ENCODE measurements around the gene OTUB1.

OTUB1 gene

DNA sequence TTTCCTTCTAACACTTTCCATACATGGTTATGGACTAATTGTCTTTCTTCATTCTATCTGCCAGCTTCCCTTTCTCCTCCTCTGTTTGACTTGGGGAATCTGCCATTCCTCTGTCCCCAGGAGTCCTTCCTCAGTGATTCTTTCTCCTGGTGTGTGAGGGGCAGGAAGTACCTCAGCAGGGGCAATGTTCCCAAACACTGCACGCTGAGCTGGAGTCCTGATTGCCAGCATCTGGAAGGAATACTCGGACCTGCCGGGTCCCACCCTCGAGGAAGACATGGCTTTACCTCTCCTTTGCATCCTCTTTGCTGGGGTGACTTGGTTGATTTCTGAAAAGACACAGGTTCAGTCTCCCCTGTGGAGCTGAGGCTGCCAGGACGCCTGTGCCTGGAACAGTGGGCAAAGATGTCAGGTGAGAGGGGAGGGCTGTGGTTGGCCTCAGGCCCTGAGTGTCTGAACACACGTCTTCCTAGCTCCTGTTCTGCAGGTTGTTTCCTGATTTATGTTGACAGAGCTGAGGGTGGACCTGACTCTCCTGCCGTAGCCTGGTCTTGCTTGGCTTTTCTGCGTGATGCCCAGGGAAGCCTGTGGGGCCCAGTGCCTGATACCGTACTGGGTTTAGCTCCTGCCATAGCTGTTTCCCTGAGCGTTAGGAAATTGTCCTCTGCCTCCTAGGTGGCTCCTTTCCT, 7.5 kb upstream of the OTUB1 start:
- DNase-seq: no peak

DNA sequence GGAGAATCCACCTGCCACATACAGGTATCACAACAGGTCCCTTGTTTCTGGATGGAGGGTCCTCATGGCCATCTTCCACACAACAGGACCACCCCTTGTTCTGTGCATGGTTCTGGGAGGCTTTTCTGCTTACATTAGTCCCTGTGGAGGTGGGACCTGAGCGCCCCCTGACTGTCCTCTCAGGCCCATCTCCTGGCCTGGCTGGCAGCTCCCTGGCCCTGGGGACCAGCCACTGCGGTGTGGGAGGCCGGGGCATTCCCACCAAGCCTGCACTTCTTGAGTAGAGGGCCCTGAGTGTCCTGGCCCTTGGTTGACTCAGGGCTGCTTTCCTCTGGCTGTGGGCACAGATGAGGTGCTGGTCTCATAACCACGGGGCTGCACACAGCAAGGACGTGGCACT, 6.8 kb upstream of the OTUB1 start:
- DNase-seq: no peak

DNA sequence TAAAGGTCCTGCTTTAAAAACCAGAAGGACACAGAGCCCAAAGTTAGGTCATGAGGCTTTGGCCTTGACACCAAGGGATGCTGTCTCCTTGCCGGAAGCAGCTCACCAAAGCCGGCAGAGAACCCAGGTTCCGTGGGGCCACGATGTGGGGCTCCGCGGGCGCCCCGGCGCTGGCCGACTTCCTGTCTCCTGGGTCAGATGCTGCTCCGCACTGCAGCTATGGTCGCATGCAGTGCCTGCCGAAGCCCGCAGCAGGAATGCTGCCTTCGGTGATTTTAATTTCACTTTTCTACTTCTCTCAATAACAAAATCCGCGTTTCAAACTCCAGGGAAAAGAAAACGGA, 454 bp upstream of the OTUB1 start:
- DNase-seq: peak; percentile 68

DNA sequence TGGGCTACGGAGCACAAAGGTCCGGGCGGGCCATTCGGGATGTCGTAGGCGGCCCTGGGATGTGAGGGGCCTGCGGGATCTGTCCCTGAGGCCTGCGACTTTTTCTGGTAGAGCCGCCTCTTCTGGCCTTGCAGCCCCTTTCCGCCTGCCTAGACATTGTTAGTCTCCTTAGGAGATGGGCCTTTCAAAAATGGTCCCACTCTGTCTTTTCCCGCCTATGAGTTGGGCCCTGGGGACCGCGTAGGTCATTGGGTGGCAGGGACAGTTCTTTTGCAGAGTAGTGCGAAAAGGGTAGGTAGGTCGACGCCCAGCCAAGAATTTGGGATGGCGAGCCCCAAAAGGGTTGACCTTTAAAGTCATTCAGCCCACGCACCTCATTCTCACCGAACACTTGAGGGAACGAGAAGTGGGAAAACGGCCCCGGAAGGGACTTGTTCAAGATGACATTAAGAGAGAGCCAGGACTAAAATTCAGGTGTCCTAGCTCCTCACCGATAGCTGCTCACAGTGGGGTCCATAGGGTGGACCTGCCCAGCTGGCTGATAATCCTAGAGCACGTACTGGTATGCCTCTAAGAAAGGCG, 785 bp downstream of the OTUB1 start:
- no peak for DNase-seq

DNA sequence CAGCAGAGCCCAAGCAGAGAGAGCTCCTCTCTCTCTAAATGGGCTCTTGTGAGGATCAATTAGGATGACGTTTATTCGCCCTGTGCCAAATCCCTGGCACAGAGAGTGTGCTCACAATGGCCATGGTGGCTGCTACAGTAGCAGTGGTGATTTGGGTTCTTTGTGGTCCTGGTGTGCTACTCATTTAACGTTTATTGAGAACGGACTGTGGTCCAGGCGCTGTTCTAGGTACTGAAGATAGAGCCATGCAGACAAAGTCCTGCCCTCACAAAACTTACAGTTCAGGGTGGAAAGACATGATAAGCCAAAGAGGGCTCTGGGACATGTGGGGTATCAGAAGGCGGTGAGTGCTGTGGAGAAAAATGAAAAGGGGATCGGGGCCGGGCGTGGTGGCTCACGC, 5.3 kb downstream of the OTUB1 start:
- no peak for DNase-seq

DNA sequence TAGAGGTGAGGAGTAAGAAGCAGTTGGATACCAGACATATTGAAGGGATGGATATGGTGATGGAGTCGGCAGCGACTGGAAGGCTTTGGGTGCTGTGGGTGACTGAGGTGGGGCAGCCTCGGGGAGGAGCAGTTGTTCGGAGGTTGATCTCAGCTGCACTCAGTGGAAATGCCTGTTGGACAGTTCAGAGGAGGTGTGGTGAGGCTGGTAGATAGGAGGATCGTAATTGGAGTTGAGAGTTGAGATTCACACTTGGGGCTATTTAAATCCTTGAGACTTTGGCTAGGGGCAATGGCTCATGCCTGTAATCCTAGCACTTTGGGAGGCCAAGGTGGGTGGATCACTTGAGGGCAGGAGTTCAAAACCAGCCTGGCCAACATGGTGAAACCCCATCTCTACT, 6.9 kb downstream of the OTUB1 start:
- DNase-seq: no peak

DNA sequence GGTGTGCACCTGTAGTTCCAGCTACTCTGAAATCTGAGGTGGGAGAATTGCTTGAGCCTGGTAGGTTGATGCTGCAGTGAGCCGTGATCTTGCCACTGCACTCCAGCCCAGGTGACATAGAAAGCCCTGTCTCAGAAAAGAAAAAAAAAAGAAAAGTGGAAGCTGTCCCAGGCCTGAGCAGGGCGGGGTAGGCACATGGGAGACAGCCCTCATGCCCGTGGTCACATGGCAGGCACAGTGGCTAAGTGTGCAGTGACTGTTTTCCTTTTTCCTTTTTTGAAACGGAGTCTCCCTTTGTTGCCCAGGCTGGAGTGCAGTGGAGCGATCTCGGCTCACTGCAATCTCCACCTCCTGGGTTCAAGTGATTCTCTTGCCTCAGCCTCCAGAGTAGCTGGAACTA, 7.8 kb downstream of the OTUB1 start:
- DNase-seq: no peak

DNA sequence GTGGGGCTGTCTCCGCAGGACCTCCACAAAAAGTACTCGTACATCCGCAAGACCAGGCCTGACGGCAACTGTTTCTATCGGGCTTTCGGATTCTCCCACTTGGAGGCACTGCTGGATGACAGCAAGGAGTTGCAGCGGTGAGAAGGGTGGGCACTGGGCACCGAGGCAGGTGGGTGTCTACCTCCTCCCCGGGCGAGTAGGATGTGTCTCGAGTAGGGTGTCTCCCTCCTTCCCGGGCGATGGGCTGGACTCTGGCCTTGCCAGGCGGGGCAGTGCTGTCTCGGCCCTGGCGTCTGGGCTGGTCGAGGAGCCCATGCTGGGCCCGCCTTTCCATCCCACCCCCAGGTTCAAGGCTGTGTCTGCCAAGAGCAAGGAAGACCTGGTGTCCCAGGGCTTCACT, 10.3 kb downstream of the OTUB1 start:
- no peak for DNase-seq

DNA sequence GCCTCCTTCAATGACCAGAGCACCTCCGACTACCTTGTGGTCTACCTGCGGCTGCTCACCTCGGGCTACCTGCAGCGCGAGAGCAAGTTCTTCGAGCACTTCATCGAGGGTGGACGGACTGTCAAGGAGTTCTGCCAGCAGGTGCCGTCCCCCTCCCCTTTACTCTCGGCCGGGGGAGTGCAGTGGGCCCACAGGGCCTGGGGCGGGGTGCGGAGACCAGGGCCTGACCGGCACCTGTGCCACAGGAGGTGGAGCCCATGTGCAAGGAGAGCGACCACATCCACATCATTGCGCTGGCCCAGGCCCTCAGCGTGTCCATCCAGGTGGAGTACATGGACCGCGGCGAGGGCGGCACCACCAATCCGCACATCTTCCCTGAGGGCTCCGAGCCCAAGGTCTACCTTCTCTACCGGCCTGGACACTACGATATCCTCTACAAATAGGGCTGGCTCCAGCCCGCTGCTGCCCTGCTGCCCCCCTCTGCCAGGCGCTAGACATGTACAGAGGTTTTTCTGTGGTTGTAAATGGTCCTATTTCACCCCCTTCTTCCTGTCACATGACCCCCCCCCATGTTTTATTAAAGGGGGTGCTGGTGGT, 11.0 kb downstream of the OTUB1 start:
- no peak for DNase-seq

DNA sequence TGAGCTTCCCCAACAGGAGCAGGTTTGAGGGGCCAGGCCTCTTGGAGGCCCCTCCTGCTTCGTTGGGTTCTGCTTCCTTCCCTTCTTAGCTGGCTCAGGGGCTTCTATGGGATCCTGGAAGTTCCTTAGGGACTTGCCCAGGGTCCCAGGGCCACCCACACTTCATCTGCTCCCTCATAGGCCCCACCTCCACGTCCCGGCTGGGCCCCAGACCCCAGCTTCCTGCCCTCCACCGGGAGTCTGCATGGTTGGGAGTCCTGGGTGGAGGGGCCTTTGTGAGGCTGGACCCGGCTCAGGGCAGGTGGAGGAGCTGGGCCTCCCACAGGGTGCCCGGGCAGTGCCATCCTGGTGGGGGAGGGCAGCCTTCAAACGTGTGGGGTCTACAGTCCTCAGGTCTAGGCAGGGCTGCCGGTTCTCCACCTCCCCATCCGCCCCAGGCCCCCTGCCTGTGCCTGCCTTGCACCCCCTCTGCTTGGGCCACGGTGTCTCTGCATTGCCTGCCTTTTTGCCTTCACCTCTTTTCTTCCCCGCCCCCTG, 11.6 kb downstream of the OTUB1 start:
- DNase-seq: no peak

DNA sequence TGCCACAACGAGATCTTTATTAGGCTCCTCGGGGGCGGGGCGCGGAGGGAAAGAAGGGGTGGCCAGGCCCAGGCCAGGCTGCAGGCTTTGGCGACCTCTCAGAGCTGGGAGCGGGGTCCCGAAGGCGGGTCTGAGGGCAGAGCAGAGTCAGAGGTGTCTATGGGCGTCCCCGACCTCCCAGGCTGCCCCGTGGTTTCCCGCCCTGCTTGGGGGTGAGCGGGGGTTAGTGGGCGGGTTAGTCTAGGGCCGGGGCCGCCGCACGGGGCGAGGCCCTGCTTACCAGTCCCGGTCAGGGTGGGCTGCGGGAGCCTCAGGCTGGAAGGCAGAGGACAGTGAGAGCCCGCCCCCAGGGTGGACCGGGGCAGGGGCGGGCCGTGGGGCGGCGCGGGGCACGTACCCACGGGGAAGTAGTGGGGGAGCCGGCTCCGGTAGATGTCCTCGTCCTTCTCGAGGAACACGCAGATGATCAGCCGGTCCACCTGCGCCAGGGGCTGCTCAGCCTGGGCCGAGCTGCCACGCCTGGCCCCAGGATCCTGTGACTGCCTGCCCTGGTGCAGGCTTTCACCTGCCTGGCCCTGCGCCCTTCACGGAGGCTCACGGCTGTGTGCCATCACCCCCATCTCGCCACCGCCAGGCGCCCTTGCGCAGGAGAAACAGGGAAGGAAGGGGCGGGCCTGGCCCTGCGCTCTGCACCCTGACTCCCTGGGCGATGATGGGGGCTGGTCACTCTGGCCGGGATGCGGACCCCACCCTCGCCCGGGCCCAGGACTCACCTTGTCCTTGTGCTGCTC, 12.5 kb downstream of the OTUB1 start:
- no peak for DNase-seq

DNA sequence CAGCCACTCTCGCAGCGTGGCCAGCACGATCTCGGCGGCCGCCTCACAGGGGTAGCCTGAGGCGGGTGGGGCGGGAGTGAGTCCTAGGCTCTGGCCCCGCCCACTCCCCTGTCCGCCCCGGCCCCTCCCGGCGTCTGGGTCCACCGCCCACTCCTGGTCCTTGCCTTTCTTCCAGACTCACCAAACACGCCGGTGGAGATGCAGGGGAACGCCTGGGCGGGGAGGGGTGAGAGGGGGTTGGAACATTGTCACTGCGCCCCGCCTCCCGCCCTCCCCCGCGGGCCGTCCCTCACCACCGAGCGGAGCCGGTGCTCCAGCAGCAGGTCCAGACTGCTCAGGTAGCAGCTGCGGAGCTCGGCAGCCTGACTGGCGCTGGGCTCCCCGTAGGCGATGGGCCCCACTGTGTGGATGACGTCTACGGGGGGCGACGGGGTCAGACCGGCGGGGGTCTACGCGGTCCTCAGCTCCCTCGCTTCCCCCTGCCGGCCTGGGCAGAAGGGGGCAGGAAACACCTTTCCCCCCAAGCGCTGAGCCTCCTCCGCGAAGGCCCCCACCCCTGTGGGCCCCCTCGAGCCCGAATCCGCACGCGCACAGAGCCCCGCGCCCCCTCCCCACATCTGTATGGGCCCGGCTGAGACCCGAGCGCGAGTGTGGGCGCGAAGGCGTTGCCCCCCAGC, 13.2 kb downstream of the OTUB1 start:
- DNase-seq: peak; percentile 64

DNA sequence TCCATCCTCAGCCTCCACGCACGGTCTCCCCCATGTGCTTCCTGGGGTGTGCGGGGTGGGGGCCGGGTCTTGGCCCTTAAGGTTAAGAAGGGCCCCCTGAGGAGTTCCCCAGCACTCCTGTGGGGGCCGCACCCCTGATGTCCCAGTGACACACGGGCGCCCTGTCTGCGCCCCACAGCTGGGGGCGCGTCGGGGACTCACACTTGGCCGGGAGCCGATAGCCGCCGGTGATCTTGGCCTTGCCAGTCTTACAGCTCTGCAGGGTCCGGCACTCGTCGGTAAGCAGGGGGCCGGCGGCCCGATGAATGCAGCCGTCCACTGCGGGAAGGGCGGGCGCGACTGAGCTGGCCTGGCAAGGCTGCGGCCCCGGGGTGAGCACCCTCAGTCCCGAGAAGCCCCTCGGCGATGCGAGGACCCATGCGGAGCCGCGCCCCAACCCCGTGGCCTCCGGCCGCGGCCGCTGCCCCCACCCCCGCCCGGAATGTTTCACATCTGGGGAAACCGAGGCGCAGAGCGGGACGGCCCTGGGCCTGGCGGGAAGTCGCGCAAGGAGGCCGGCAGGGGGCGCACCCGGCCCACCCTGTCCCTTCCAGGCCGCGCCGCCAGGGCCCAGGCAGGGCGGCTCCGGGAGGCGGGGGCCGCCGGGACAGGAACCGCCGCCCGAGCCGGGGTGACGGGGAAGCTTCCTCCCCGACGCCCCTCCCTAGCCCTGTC, 13.9 kb downstream of the OTUB1 start:
- peak; percentile 77 for DNase-seq

DNA sequence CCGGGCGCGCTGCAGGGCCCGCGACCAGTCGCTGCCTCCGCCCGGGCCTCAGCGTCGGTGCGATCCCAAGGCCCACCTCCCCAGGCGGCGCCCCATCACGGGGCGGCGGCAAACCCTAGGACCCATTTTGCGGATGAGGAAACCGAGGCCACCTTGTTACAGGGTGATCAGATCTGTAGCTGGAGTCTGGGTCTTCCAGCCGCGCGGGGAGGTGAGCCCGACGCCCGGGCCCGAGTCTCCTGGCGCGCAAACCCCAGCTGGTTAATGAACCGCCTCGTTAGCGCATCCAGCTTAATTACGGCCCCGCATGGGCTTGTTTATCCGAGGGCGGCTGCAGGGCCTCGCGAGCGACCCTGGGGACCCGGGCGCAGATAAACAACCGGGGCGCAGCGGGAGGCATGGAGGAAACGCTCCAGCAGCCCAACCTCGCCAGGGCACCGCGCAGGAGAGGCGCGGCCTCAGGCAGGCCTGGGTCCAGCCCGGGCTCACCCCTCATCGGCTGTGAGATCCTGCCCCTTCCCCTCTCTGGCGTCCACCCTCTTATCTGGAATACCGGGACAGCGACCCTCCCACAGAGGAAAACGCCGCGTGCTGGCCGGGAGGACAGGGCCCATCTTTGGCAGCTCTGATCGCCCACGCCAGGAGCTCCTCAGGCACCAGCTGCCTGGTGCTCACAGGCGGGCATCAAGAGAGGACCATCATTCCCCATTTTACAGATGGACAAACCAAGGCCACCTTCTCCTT, 14.7 kb downstream of the OTUB1 start:
- DNase-seq: no peak

DNA sequence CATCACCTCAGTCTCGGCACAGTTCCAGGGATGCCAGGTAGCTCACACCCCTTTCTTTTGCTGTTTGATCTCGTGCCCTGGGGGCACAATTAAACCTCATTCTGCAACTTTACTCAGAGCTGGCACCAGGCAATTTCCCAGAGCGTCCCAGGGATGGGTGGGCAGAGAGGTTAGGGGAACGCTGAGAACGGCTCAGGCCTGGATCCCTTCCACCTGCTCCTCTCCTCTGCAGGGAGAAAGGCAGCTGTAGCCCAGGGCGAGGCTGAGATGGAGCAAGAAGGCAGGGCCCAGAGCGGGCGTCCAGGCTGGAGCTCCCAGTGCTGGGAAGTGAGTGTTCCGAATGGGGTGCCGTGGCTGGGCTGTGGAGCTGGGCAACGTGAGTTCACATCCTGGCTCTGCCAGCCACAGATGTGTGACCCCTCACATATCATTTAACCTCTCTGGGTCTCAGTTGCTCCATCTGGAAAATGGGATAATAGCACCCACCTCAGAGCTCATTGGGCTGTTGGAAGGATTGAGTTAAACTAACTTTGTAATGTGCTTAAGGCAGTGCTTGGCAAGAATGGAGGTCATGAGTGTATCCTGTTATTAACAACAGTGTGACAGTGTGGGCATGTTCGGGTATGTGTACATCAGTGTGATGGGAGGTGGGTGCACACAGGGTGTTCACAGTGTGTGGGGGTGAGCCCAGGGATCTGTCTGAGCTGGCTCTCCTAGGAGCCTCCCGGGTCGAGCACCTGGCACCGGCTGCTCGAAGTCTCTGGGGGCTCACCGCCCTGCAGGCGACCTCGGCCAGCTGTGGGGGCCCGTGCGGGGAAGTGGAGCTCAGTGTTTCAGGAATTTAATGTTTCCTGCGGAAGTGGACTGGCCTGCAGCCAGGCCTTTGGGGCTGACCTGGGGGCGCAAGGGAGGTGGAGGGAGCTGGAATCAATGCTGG, 15.5 kb downstream of the OTUB1 start:
- DNase-seq: no peak

DNA sequence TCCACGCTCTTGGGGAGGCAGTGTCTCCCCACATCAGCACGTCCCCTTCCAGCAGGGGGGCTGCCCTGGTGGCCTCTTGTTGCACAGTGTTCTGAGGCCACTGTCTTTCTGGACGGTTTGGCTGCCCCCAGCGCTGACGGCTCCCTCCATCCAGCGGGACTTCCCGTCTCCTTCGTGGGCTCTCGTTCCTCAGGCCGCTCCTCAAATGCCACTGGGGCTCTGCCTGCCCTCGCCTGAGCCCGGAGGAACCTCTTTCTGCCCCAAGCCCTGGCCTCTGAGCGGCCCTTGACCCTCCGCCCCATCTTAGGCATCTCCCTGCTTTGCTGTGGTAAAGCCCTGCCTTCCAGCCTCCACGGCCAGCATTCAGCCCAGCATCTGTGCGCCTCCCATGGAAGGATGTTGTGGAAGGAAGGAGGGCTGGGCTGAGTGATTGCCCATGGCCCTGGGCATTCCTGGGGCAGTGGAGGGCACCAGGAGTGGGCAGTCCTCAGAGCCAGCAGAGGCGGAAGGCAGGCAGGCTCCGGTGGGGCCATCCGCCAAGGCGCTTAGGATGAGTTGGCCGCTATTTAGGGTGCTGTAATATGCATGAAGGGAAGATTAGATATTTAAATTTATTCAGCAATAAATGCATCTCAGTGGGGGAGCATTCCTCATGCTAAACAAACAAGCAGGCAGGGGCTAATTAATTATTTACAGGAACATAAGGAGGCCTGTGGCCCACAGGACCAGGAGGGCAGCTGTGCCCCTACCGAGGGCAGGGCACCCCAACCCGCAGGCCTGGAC, 17.8 kb downstream of the OTUB1 start:
- no peak for DNase-seq

DNA sequence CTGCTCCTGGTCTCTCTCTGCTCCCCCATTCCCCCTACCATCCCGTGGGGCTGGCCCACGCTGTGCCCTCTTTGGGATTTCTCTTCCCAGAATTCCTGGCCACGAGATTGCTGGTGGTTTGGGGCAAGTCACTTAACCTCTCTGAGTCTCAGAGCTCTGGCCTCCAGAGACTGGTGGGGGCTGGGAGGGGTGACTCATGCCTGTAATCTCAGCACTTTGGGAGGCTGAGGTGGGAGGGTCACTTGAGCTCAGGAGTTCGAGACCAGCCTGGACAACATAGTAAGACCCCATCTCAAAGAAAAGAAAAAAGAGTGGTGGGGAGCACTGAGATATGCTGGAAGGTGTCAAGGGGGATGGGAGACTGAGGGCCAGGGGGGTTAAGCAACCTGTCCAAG, 18.3 kb downstream of the OTUB1 start:
- no peak for DNase-seq

DNA sequence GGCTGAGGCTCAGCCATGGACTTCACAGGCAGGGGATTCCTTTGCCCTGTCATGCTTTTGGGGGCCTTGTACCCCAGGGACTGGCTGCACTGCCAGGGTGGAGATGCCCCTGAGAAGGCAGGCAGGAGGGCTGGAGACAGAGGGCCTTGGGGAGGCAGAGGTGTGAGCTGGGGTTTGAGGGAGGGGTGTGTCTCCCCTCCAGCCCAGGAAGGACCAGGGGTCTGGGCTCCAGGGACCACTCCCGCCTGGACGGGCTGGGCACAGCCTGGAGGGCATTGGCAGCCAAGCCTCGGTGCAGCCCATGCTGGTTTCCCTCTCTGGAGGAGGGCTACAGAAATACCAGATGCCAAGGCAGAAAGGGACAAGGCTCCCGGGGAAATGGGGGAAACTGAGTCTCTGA, 19.5 kb downstream of the OTUB1 start:
- DNase-seq: no peak

DNA sequence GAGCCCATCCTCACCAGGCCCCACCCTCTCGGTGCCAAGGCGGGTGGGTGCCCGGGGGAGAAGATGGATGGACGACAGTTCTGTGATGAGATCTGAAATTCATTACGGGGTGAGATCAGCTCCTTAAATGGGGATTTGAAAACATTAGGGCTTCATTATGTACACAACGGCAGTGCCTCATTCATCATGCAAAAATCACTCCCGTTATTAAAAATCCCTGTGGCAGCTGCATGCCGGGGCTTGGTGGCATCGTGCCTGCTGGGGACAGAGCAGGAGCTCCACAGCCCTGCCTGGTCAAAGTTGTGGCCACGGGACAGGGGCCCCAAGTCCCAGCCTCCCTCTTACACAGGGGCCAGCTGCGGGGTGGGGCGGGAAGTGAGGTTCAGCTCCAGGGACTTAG, 20.2 kb downstream of the OTUB1 start:
- no peak for DNase-seq

DNA sequence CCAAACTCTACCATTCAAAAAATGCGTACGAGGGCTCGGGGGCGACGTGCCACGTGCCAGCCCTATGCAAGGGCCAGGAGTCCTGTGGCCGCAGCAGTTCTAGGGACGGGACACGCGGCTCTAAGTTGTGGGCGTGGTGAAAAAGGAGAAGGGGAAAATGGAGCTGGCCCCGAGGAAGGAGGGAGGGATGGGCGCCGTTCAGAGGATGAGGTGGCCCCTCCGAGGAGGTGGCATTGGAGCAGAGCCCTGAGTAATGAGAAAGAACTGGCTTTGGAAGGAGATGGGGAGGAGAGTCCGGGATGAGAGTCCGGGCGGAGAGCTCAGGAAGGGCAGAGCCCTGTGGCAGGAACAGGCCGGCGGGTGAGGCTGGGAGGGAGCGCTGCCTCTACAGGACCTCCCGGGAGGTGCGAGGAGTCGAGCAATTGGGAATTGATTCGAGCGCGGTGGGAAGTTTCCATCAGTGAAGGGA, 21.0 kb downstream of the OTUB1 start:
- DNase-seq: no peak
